Measurements from ENCODE around the gene TENM4. TPM values are rescaled to one million over a fixed set of nuclear protein-coding genes. Genes with fewer than 3 reads are reported as not detected.
"Not testable (repeated sequence)": the region's sequence is repeated elsewhere in the genome, so short reads cannot be mapped to it uniquely, and the experiment has no call there.

TENM4 gene
- total RNA-seq, 1 donor from 2014 or later, result 11.9 TPM

- H3K27ac ChIP-seq, result no peak overlapping the region
- H3K9me3 ChIP-seq, result peaks cover 0 to 11% of the 10 kb centered on the region in 2 donors
- H3K27me3 ChIP-seq, result no peaks in the 10 kb centered on the region
- TF ChIP-seq CTCF (IDR thresholded peaks at IDR 0.05), result no peak
- no peak for DNase-seq (ENCODE audit: low spot score in 2 of 2)
- H3K4me3 ChIP-seq, result no peak overlapping the region
- no peaks in the 10 kb centered on the region for H3K36me3 ChIP-seq
- no peaks in the 10 kb centered on the region for H3K4me1 ChIP-seq
- intact Hi-C loops (cut with DNase I), result no loop called here
Measured at GRCh38 chr11:78615724-78616123, 825.1 kb downstream of the TENM4 start.

GRCh38 chr11:78613378-78613813, 827.4 kb downstream of the TENM4 start:
- no peak for TF ChIP-seq CTCF (IDR thresholded peaks at IDR 0.05)
- H3K27me3 ChIP-seq, result no peaks in the 10 kb centered on the region
- H3K36me3 ChIP-seq, result no peaks in the 10 kb centered on the region
- no peak overlapping the region for H3K4me3 ChIP-seq
- DNase-seq (ENCODE audit: low spot score in 2 of 2), result no peak
- H3K4me1 ChIP-seq, result no peaks in the 10 kb centered on the region
- H3K27ac ChIP-seq, result no peak overlapping the region
- intact Hi-C loops (cut with DNase I), result no loop called here
- no peaks in the 10 kb centered on the region for H3K9me3 ChIP-seq

GRCh38 chr11:78612721-78613377, 828.0 kb downstream of the TENM4 start:
- DNase-seq (ENCODE audit: low spot score in 2 of 2), result no peak

GRCh38 chr11:78609321-78609720, 831.5 kb downstream of the TENM4 start:
- H3K4me1 ChIP-seq; H3K9me3 ChIP-seq; H3K27me3 ChIP-seq; DNase-seq (ENCODE audit: low spot score in 2 of 2); H3K36me3 ChIP-seq; intact Hi-C loops (cut with DNase I); H3K27ac ChIP-seq; H3K4me3 ChIP-seq: not testable (repeated sequence)

More at GRCh38 chr11:78612721-78613377, 828.0 kb downstream of the TENM4 start:
- Histone ChIP-seq H3K27ac (no peak overlapping the region), H3K4me1 (no peaks in the 10 kb centered on the region), H3K27me3 (no peaks in the 10 kb centered on the region), H3K9me3 (no peaks in the 10 kb centered on the region), H3K36me3 (no peaks in the 10 kb centered on the region), H3K4me3 (no peak overlapping the region)
- no peak for TF ChIP-seq CTCF (IDR thresholded peaks at IDR 0.05)
- intact Hi-C loops (cut with DNase I), result no loop called here

GRCh38 chr11:78607696-78608095, 833.1 kb downstream of the TENM4 start:
- Histone ChIP-seq H3K27ac (no peak overlapping the region), H3K4me1 (no peaks in the 10 kb centered on the region), H3K4me3 (no peak overlapping the region), H3K36me3 (no peaks in the 10 kb centered on the region), H3K9me3 (no peaks in the 10 kb centered on the region), H3K27me3 (no peaks in the 10 kb centered on the region)
- intact Hi-C loops (cut with DNase I), result no loop called here
- no peak for DNase-seq (ENCODE audit: low spot score in 2 of 2)
- no peak for TF ChIP-seq CTCF (IDR thresholded peaks at IDR 0.05)

- Histone ChIP-seq H3K36me3 (no peaks in the 10 kb centered on the region), H3K27me3 (no peaks in the 10 kb centered on the region), H3K27ac (no peak overlapping the region), H3K9me3 (no peaks in the 10 kb centered on the region), H3K4me3 (no peak overlapping the region), H3K4me1 (no peaks in the 10 kb centered on the region)
- intact Hi-C loops (cut with DNase I), result no loop called here
- DNase-seq (ENCODE audit: low spot score in 2 of 2), result no peak
- TF ChIP-seq CTCF (IDR thresholded peaks at IDR 0.05), result no peak
Measured at GRCh38 chr11:78606667-78607066, 834.2 kb downstream of the TENM4 start.
